PFSK-1 (cell line): ENCODE results near the gene RAD51B.

Source experiments
- FOXP2 ChIP-seq: optimal IDR thresholded peaks from 2 replicates; pipeline ENCODE3; 2011; ENCODE audit warnings: borderline replicate concordance, control low read depth, inconsistent platforms; ENCODE audit not compliant: insufficient read depth; ENCODE audit errors: extremely low read length, extremely low read depth
- POLR2AphosphoS5 ChIP-seq: IDR thresholded peaks from 2 replicates; pipeline ENCODE4 v1.6.1; 2012; ENCODE audit warnings: low read depth, mild to moderate bottlenecking, control low read depth, low read length, moderate library complexity
- REST ChIP-seq, 2 experiments: IDR thresholded peaks; 2 replicates each; pipeline versions ENCODE4 v1.6.1 to v1.8.0; 2011 to 2012; ENCODE audit warnings: low read depth in 2 of 2, low read length in 2 of 2, control low read depth in 1 of 2, inconsistent platforms in 1 of 2, mild to moderate bottlenecking in 1 of 2, moderate library complexity in 1 of 2; ENCODE audit not compliant: insufficient read depth in 1 of 2
- SIN3A ChIP-seq: IDR thresholded peaks from 2 replicates; pipeline ENCODE4 v1.6.1; 2012; ENCODE audit warnings: mild to moderate bottlenecking, low read length, moderate library complexity, borderline replicate concordance; ENCODE audit not compliant: insufficient read depth
- TAF1 ChIP-seq: IDR thresholded peaks from 2 replicates; pipeline ENCODE4 v1.6.1; 2012; ENCODE audit warnings: low read length, control low read depth, borderline replicate concordance; ENCODE audit not compliant: insufficient read depth

Gene RAD51B

GRCh38 chr14:68592948-68593556, 773.5 kb downstream of the RAD51B start:
- TF ChIP-seq SIN3A = no peak
- no peak for TF ChIP-seq REST (IDR thresholded peaks at IDR 0.05; ENCODE audit: insufficient read depth in 1 of 2, low read depth in 2 of 2, low read length in 2 of 2)
- TF ChIP-seq TAF1 = no peak
- no peak for TF ChIP-seq POLR2AphosphoS5

- no peak for TF ChIP-seq FOXP2
- TF ChIP-seq REST (IDR thresholded peaks at IDR 0.05; ENCODE audit: insufficient read depth in 1 of 2, low read depth in 2 of 2, low read length in 2 of 2) = no peak
- TF ChIP-seq SIN3A = no peak
These were observed 774.4 kb downstream of the RAD51B start for GRCh38 chr14:68593806-68594536.

- TF ChIP-seq REST (IDR thresholded peaks at IDR 0.05; ENCODE audit: insufficient read depth in 1 of 2, low read depth in 2 of 2, low read length in 2 of 2) = no peak
- TF ChIP-seq FOXP2 = no peak
- no peak for TF ChIP-seq SIN3A
- no peak for TF ChIP-seq TAF1
- no peak for TF ChIP-seq POLR2AphosphoS5
These were observed 775.3 kb downstream of the RAD51B start for GRCh38 chr14:68594737-68595380.

- no peak for TF ChIP-seq TAF1
- TF ChIP-seq REST (IDR thresholded peaks at IDR 0.05; ENCODE audit: insufficient read depth in 1 of 2, low read depth in 2 of 2, low read length in 2 of 2) = no peak
- no peak for TF ChIP-seq FOXP2
- TF ChIP-seq SIN3A = no peak
- TF ChIP-seq POLR2AphosphoS5 = no peak
These were observed 776.6 kb downstream of the RAD51B start for GRCh38 chr14:68596211-68596610.

GRCh38 chr14:68596701-68597100, 777.1 kb downstream of the RAD51B start:
- TF ChIP-seq SIN3A (no peak), TAF1 (no peak), FOXP2 (no peak), REST (IDR thresholded peaks at IDR 0.05; ENCODE audit: insufficient read depth in 1 of 2, low read depth in 2 of 2, low read length in 2 of 2) (no peak), POLR2AphosphoS5 (no peak)
